C4-2B (cell line): ENCODE data around the gene ATAD3C.

Experiments used
- ZFX ChIP-seq: fragments of 450-650 bp; IDR thresholded peaks from 2 replicates; pipeline ENCODE4 v1.6.1; 2017
- TF ChIP-seq, protein P1 (sequence below): fragments of 450-650 bp; conservative IDR thresholded peaks from 2 replicates; pipeline ENCODE4 v1.5.1; 2017; ENCODE audit warnings: mild to moderate bottlenecking

DNA sequence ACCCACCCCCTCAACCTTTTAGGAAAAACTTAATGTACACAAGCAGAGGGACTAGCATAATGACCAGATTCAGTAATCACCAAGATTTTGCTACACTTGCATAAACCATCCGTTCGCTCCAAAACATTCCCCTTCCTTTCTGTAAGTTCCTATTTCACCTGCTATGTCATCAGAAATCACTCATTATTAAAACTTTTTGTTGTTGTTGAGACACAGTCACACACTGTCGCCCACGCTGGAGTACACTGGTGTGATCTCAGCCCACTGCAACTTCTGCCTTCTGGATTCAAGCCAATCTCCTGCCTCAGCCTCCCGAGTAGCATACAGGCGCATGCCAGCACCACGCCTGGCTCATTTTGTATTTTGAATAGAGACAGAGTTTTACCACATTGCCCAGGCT, 45.8 kb upstream of the ATAD3C start:
- TF ChIP-seq, protein P1, sequence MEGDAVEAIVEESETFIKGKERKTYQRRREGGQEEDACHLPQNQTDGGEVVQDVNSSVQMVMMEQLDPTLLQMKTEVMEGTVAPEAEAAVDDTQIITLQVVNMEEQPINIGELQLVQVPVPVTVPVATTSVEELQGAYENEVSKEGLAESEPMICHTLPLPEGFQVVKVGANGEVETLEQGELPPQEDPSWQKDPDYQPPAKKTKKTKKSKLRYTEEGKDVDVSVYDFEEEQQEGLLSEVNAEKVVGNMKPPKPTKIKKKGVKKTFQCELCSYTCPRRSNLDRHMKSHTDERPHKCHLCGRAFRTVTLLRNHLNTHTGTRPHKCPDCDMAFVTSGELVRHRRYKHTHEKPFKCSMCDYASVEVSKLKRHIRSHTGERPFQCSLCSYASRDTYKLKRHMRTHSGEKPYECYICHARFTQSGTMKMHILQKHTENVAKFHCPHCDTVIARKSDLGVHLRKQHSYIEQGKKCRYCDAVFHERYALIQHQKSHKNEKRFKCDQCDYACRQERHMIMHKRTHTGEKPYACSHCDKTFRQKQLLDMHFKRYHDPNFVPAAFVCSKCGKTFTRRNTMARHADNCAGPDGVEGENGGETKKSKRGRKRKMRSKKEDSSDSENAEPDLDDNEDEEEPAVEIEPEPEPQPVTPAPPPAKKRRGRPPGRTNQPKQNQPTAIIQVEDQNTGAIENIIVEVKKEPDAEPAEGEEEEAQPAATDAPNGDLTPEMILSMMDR = no peak
- no peak for TF ChIP-seq ZFX
